ENCODE results near the gene CUX1.

The CUX1 gene

GRCh38 chr7:102306916-102307677, 489.7 kb downstream of the CUX1 start:
- Histone ChIP-seq H3K4me3 (ENCODE audit: low read length) (peak overlapping the region; percentile 57), H2AFZ (ENCODE audit: low read length) (no peak overlapping the region), H3K9ac (ENCODE audit: low read length) (peak overlapping the region; percentile 86), H3K4me2 (ENCODE audit: low read depth, low read length) (peak overlapping the region; percentile 84), H3K4me1 (ENCODE audit: low read length) (peaks cover 64% of the 10 kb centered on the region), H3K9me2 (replicated peaks; ENCODE audit: insufficient read depth, low read length) (no peaks in the 10 kb centered on the region), H3F3A (ENCODE audit: insufficient read depth, low read length) (peaks cover 44% of the 10 kb centered on the region), H3K36me3 (replicated peaks; ENCODE audit: insufficient read depth, low read length) (0 out of 2 replicates have a peak, but pooled peaks cover 7% of the 10 kb centered on the region), H3K9me3 (replicated peaks; ENCODE audit: insufficient read depth, low read length) (no peaks in the 10 kb centered on the region), H4K20me1 (ENCODE audit: insufficient read depth, low read length) (no peaks in the 10 kb centered on the region), H3K79me2 (ENCODE audit: low read length) (peaks cover 64% of the 10 kb centered on the region), H3K27ac (ENCODE audit: low read length) (peak overlapping the region; percentile 99), H3K27me3 (replicated peaks; ENCODE audit: insufficient read depth, low read length) (no peaks in the 10 kb centered on the region)
- TF ChIP-seq EZH2 (optimal IDR thresholded peaks at IDR 0.05; ENCODE audit: low read depth, low read length) (no peak), EZH2phosphoT487 (IDR thresholded peaks at IDR 0.05; ENCODE audit: low read length) (no peak)
- TF ChIP-seq, protein P1, sequence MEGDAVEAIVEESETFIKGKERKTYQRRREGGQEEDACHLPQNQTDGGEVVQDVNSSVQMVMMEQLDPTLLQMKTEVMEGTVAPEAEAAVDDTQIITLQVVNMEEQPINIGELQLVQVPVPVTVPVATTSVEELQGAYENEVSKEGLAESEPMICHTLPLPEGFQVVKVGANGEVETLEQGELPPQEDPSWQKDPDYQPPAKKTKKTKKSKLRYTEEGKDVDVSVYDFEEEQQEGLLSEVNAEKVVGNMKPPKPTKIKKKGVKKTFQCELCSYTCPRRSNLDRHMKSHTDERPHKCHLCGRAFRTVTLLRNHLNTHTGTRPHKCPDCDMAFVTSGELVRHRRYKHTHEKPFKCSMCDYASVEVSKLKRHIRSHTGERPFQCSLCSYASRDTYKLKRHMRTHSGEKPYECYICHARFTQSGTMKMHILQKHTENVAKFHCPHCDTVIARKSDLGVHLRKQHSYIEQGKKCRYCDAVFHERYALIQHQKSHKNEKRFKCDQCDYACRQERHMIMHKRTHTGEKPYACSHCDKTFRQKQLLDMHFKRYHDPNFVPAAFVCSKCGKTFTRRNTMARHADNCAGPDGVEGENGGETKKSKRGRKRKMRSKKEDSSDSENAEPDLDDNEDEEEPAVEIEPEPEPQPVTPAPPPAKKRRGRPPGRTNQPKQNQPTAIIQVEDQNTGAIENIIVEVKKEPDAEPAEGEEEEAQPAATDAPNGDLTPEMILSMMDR (IDR thresholded peaks at IDR 0.05; ENCODE audit: low read length): no peak
- DNase-seq: peak; percentile 98

DNA sequence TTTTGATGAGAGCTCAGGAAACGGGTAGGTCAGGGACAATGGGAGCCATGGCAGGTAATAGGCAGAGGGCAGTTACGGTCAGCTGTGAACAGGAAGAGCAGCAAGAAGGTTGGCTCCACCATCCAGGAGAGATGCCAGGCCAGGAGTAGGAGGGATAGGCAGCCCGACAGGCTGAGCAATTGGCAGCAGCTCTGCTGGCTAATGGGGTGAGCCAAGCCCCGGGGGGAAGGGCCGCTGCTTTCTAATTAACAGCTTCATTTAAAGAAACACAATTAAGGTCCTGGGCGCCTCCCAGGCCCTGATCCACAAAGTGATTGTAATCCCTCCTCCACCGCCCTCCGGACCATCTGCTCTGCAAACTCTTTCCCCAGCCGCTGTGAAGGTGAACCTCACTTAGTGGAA, 493.0 kb downstream of the CUX1 start:
- no peak overlapping the region for H3K4me2 ChIP-seq (ENCODE audit: low read depth, low read length)
- H2AFZ ChIP-seq (ENCODE audit: low read length): no peak overlapping the region
- H3K9ac ChIP-seq (ENCODE audit: low read length): no peak overlapping the region
- H3K27me3 ChIP-seq (replicated peaks; ENCODE audit: insufficient read depth, low read length): no peaks in the 10 kb centered on the region
- H3K36me3 ChIP-seq (replicated peaks; ENCODE audit: insufficient read depth, low read length): peaks cover 6% of the 10 kb centered on the region; the same call in 1 of the 2 replicates
- no peaks in the 10 kb centered on the region for H3K9me3 ChIP-seq (replicated peaks; ENCODE audit: insufficient read depth, low read length)
- no peaks in the 10 kb centered on the region for H3K9me2 ChIP-seq (replicated peaks; ENCODE audit: insufficient read depth, low read length)
- H3K4me3 ChIP-seq (ENCODE audit: low read length): no peak overlapping the region
- H3K79me2 ChIP-seq (ENCODE audit: low read length): peaks cover 44% of the 10 kb centered on the region
- H3F3A ChIP-seq (ENCODE audit: insufficient read depth, low read length): peaks cover 13% of the 10 kb centered on the region
- H3K4me1 ChIP-seq (ENCODE audit: low read length): peaks cover 37% of the 10 kb centered on the region
- TF ChIP-seq EZH2 (optimal IDR thresholded peaks at IDR 0.05; ENCODE audit: low read depth, low read length): no peak
- TF ChIP-seq, protein P1 (IDR thresholded peaks at IDR 0.05; ENCODE audit: low read length): no peak
- TF ChIP-seq EZH2phosphoT487 (IDR thresholded peaks at IDR 0.05; ENCODE audit: low read length): no peak
- no peak for DNase-seq
- H4K20me1 ChIP-seq (ENCODE audit: insufficient read depth, low read length): no peaks in the 10 kb centered on the region
- no peak overlapping the region for H3K27ac ChIP-seq (ENCODE audit: low read length)

DNA sequence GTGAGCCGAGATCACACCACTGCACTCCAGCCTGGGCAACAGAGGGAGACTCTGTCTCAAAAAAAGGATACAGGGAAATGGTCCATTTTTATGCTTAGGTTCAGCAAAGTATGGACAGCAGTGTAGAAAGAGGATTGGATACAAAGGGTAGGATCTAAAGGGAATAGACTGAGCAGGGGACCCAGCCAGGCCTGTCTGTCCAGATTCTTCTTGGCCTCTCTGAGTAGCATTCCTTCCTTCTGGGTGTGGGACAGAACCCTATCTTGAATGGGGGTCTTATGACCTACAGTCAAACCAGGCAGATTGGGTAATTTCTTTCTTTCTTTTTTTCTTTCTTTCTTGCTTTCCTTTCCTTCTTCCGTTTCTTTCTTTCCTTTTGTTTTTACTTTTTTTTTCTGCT, 494.9 kb downstream of the CUX1 start:
- H3K4me2 ChIP-seq (ENCODE audit: low read depth, low read length): no peak overlapping the region
- no peaks in the 10 kb centered on the region for H3K27me3 ChIP-seq (replicated peaks; ENCODE audit: insufficient read depth, low read length)
- H2AFZ ChIP-seq (ENCODE audit: low read length): no peak overlapping the region
- H3K9me2 ChIP-seq (replicated peaks; ENCODE audit: insufficient read depth, low read length): no peaks in the 10 kb centered on the region
- H3K79me2 ChIP-seq (ENCODE audit: low read length): peaks cover 45% of the 10 kb centered on the region
- peaks cover 27% of the 10 kb centered on the region for H3K4me1 ChIP-seq (ENCODE audit: low read length)
- TF ChIP-seq, protein P1 (IDR thresholded peaks at IDR 0.05; ENCODE audit: low read length): no peak
- TF ChIP-seq EZH2 (optimal IDR thresholded peaks at IDR 0.05; ENCODE audit: low read depth, low read length) (no peak), EZH2phosphoT487 (IDR thresholded peaks at IDR 0.05; ENCODE audit: low read length) (no peak)
- H3K9ac ChIP-seq (ENCODE audit: low read length): no peak overlapping the region
- H4K20me1 ChIP-seq (ENCODE audit: insufficient read depth, low read length): no peaks in the 10 kb centered on the region
- no peaks in the 10 kb centered on the region for H3K9me3 ChIP-seq (replicated peaks; ENCODE audit: insufficient read depth, low read length)
- DNase-seq: no peak
- no peak overlapping the region for H3K4me3 ChIP-seq (ENCODE audit: low read length)
- no peak overlapping the region for H3K27ac ChIP-seq (ENCODE audit: low read length)
- 0 out of 2 replicates have a peak, but pooled peaks cover 2% of the 10 kb centered on the region for H3F3A ChIP-seq (ENCODE audit: insufficient read depth, low read length)
- peaks cover 6% of the 10 kb centered on the region; the same call in 1 of the 2 replicates for H3K36me3 ChIP-seq (replicated peaks; ENCODE audit: insufficient read depth, low read length)

All from MM.1S (cell line).